Ishikawa (cell line): Measurements from ENCODE around the gene OSER1.

Experiments used
- CEBPB ChIP-seq: IDR thresholded peaks from 2 replicates; pipeline ENCODE4 v1.6.1; 2012
- CREB1 ChIP-seq: IDR thresholded peaks from 2 replicates; pipeline ENCODE4 v1.6.1; 2012; ENCODE audit warnings: low read depth
- EGR1 ChIP-seq: IDR thresholded peaks from 2 replicates; pipeline ENCODE4 v1.6.1; 2012
- EP300 ChIP-seq: IDR thresholded peaks from 2 replicates; pipeline ENCODE4 v1.6.1; 2012; ENCODE audit warnings: borderline replicate concordance
- FOXM1 ChIP-seq: IDR thresholded peaks from 2 replicates; pipeline ENCODE4 v1.6.1; 2012; ENCODE audit warnings: low read depth, borderline replicate concordance
- MAX ChIP-seq: IDR thresholded peaks from 2 replicates; pipeline ENCODE4 v1.6.1; 2012
- NFIC ChIP-seq: IDR thresholded peaks from 2 replicates; pipeline ENCODE4 v1.6.1; 2012
- RAD21 ChIP-seq: IDR thresholded peaks from 2 replicates; pipeline ENCODE4 v1.6.1; 2012; ENCODE audit warnings: low read depth
- TAF1 ChIP-seq: IDR thresholded peaks from 2 replicates; pipeline ENCODE4 v1.6.1; 2012; ENCODE audit warnings: low read depth, mild to moderate bottlenecking
- TCF12 ChIP-seq: IDR thresholded peaks from 2 replicates; pipeline ENCODE4 v1.6.1; 2012; ENCODE audit warnings: low read depth
- TEAD4 ChIP-seq: IDR thresholded peaks from 2 replicates; pipeline ENCODE4 v1.6.1; 2012
- USF1 ChIP-seq: IDR thresholded peaks from 2 replicates; pipeline ENCODE4 v1.6.1; 2012
- YY1 ChIP-seq: IDR thresholded peaks from 2 replicates; pipeline ENCODE4 v1.6.1; 2012; ENCODE audit warnings: low read depth
- ZBTB7A ChIP-seq: IDR thresholded peaks from 2 replicates; pipeline ENCODE4 v1.6.1; 2012; ENCODE audit warnings: low read depth
- TF ChIP-seq, protein P1 (sequence below): IDR thresholded peaks from 2 replicates; pipeline ENCODE4 v1.6.1; 2012; ENCODE audit warnings: low read depth, mild to moderate bottlenecking

OSER1 gene

GRCh38 chr20:44209686-44210405 lies 725 bp downstream of the OSER1 start:
- TF ChIP-seq MAX (no peak), EGR1 (no peak), ZBTB7A (no peak), USF1 (no peak), YY1 (no peak), TEAD4 (no peak)
- TF ChIP-seq, protein P1, sequence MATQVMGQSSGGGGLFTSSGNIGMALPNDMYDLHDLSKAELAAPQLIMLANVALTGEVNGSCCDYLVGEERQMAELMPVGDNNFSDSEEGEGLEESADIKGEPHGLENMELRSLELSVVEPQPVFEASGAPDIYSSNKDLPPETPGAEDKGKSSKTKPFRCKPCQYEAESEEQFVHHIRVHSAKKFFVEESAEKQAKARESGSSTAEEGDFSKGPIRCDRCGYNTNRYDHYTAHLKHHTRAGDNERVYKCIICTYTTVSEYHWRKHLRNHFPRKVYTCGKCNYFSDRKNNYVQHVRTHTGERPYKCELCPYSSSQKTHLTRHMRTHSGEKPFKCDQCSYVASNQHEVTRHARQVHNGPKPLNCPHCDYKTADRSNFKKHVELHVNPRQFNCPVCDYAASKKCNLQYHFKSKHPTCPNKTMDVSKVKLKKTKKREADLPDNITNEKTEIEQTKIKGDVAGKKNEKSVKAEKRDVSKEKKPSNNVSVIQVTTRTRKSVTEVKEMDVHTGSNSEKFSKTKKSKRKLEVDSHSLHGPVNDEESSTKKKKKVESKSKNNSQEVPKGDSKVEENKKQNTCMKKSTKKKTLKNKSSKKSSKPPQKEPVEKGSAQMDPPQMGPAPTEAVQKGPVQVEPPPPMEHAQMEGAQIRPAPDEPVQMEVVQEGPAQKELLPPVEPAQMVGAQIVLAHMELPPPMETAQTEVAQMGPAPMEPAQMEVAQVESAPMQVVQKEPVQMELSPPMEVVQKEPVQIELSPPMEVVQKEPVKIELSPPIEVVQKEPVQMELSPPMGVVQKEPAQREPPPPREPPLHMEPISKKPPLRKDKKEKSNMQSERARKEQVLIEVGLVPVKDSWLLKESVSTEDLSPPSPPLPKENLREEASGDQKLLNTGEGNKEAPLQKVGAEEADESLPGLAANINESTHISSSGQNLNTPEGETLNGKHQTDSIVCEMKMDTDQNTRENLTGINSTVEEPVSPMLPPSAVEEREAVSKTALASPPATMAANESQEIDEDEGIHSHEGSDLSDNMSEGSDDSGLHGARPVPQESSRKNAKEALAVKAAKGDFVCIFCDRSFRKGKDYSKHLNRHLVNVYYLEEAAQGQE = peak; percentile 68

DNA sequence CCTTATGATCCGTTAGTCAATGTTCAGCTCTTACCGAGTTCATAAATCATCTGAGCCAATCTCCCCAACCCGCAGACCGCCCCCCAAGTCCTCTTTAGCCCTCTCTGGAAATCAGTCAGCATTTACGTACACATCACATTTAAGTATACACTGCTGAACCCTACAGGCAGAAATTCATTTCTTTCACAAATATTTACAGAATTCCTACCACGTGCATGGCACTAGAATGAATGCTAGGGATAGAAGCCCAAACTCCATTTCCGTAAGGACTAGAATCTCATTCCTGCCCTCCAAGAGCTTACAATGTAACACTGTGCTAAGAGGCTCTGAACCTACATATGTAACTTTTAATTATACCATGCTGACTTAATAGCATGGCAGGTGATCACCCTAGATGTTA lies 1.8 kb downstream of the OSER1 start:
- TF ChIP-seq MAX (no peak), EP300 (no peak), CEBPB (no peak), TCF12 (no peak), USF1 (no peak), TEAD4 (no peak), FOXM1 (no peak), CREB1 (no peak), NFIC (no peak), YY1 (no peak), TAF1 (no peak), EGR1 (no peak), ZBTB7A (no peak), RAD21 (no peak)
- TF ChIP-seq, protein P1 = no peak

- no peak for TF ChIP-seq YY1
- no peak for TF ChIP-seq FOXM1
- TF ChIP-seq MAX = no peak
- TF ChIP-seq TEAD4 = no peak
- TF ChIP-seq USF1 = no peak
- no peak for TF ChIP-seq RAD21
- no peak for TF ChIP-seq EGR1
- TF ChIP-seq TCF12 = no peak
- TF ChIP-seq NFIC = no peak
- TF ChIP-seq, protein P1 = no peak
- no peak for TF ChIP-seq CREB1
- no peak for TF ChIP-seq ZBTB7A
- TF ChIP-seq CEBPB = no peak
- TF ChIP-seq TAF1 = no peak
- no peak for TF ChIP-seq EP300
Observed at GRCh38 chr20:44208165-44208564, 2.4 kb downstream of the OSER1 start.
